ENCODE measurements around the gene CLDN4. TPM values are rescaled to one million over a fixed set of nuclear protein-coding genes. Genes with fewer than 3 reads are reported as not detected.

CLDN4 gene
- 0.85 and 2.7 TPM in 2 replicates for total RNA-seq

GRCh38 chr7:73830681-73831583 is at the start of gene CLDN4:
TSS of gene CLDN4 (plus strand) at chr7:73830996. CDS start at chr7:73831202, 206 bp downstream.

GRCh38 chr7:73842067-73842976 is 11.5 kb downstream of the CLDN4 start, which contains the start of gene METTL27:
TSS of gene METTL27 (minus strand) at chr7:73842516. CDS start at chr7:73842140, 376 bp downstream.

GRCh38 chr7:73860859-73861258 is 30.1 kb downstream of the CLDN4 start, which contains the start of gene TMEM270:
TSS of gene TMEM270 (plus strand) at chr7:73861159. CDS start at chr7:73861195, 36 bp downstream.

Other genes starting within 250 kb of the CLDN4 start
- not detected in 2 replicates for gene MLXIPL, start 206.5 kb upstream of the CLDN4 start, total RNA-seq
- 2.3 and 5.9 TPM in 2 replicates for gene VPS37D, start 163.2 kb upstream of the CLDN4 start, total RNA-seq
- gene DNAJC30, start 147.5 kb upstream of the CLDN4 start, total RNA-seq: 1.7 and 3.6 TPM in 2 replicates
- gene BUD23, start 147.4 kb upstream of the CLDN4 start, total RNA-seq: 49.0 and 98.9 TPM in 2 replicates
- gene STX1A, start 111.3 kb upstream of the CLDN4 start, total RNA-seq: 27.1 and 52.1 TPM in 2 replicates
- gene ABHD11, start 92.2 kb upstream of the CLDN4 start, total RNA-seq: 5.4 and 20.9 TPM in 2 replicates
- gene CLDN3, start 60.7 kb upstream of the CLDN4 start, total RNA-seq: not detected in 2 replicates
- 9.9 and 11.5 TPM in 2 replicates for gene METTL27, start 11.5 kb downstream of the CLDN4 start, total RNA-seq
- not detected in 2 replicates for gene TMEM270, start 30.2 kb downstream of the CLDN4 start, total RNA-seq
- 6.2 and 6.9 TPM in 2 replicates for gene ELN, start 197.2 kb downstream of the CLDN4 start, total RNA-seq

Data from regular cardiac myocyte (primary cell).